SK-N-DZ (cell line): Measurements from ENCODE around the gene SNX5.

Experiments used
- small RNA-seq, 2 experiments: library from RNA; depleted of rRNA; stranded (forward); fragments of <200 nt; gene quantifications; one replicate each; pipeline ENCODE3, GENCODE V24; 2014

The SNX5 gene

Small RNAs within 50 kb of the gene (small RNA-seq; reads per million reads assigned to genes)
- gene RNU6-192P (0 reads per million in 2 experiments), gene SNORD17 (36.3 to 448 reads per million in 2 experiments)
